ENCODE results near the gene RTN1.

The RTN1 gene, protein sequence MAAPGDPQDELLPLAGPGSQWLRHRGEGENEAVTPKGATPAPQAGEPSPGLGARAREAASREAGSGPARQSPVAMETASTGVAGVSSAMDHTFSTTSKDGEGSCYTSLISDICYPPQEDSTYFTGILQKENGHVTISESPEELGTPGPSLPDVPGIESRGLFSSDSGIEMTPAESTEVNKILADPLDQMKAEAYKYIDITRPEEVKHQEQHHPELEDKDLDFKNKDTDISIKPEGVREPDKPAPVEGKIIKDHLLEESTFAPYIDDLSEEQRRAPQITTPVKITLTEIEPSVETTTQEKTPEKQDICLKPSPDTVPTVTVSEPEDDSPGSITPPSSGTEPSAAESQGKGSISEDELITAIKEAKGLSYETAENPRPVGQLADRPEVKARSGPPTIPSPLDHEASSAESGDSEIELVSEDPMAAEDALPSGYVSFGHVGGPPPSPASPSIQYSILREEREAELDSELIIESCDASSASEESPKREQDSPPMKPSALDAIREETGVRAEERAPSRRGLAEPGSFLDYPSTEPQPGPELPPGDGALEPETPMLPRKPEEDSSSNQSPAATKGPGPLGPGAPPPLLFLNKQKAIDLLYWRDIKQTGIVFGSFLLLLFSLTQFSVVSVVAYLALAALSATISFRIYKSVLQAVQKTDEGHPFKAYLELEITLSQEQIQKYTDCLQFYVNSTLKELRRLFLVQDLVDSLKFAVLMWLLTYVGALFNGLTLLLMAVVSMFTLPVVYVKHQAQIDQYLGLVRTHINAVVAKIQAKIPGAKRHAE

DNA sequence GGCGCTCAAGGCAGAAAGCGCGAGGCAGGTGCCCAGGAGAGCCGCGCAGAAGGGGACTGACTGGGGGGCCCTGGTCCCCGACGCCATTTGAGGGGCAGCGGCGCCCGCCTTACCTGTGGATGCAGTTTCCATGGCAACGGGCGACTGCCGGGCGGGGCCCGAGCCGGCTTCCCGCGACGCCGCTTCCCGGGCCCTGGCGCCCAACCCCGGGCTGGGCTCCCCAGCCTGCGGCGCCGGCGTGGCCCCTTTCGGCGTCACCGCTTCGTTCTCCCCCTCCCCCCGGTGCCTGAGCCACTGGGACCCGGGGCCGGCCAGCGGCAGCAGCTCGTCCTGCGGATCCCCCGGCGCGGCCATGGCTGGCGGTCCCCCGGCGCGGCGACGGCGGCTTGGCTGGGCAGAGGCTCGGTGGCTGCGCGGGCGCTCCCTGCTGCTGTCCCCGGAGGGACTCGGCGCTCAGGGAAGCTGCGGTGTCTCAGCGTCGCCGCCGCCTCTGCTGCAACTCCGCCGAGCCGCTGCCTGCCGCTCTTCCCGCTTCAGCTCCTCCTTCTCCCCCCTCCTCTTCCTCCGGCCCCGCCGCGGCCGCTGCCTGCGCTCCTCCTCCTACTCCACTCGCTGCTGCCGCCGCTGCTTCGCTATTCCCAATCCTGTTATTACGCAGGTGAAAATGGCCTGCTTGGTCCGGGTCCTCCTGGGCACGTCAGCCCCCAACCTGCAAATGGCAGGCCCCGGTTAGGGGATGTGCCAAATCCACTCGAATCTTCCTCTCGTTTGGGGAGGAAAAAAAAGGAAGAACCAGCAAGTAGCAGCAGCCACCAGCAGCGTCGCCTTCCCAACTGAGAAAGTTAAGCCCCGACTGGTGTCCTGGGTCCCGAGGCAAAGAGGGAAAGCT is at the start of gene RTN1:
Gene RTN1 (minus strand): TSS at position 500 of the 889 bp plus-strand sequence. CDS start 146 bp downstream, at position 354.
- peak; percentile 63 for DNase-seq

DNA sequence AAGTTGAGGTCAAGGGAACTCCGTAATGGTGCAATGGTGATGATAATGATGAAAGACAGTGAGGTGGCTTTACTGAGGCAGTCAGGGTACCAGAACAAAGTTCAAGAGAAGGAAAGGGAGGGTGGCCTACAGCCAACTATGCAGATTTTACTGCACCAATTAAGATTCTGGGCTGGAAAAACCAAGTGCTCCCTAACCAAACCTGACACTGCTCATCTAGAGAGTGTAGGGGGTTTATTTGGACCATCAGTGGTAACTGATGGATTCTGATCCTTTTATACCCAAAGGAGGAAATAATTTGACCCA is 49.8 kb upstream of the RTN1 start:
- no peak for DNase-seq

GRCh38 chr14:59919570-59920377 is 49.2 kb upstream of the RTN1 start, which contains the start of gene LRRC9:
Gene LRRC9 (plus strand): TSS chr14:59920144.
- peak; percentile 94 for DNase-seq

- DNase-seq = peak; percentile 45
Observed at GRCh38 chr14:59918824-59919569, 48.4 kb upstream of the RTN1 start.

GRCh38 chr14:59913187-59913586 is 42.6 kb upstream of the RTN1 start:
- DNase-seq = no peak

DNA sequence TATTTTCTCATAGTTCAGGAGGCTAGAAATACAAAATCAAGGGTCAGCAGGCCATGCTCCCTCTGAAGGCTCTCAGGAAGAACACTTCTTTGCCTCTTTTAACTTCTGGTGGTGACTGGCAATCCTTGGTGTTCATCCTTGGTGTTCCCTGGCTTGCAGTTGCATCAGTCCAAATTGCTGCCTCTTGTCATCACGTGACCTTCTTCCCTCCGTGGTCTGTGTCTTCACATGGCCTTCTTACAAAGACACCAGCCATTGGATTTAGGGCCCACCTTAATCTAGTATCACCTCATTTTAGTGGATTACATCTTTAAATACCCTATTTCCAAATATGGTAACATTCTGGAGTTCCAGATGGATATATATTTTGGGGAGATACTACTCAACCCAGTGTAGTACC is 41.9 kb upstream of the RTN1 start:
- DNase-seq = no peak

DNA sequence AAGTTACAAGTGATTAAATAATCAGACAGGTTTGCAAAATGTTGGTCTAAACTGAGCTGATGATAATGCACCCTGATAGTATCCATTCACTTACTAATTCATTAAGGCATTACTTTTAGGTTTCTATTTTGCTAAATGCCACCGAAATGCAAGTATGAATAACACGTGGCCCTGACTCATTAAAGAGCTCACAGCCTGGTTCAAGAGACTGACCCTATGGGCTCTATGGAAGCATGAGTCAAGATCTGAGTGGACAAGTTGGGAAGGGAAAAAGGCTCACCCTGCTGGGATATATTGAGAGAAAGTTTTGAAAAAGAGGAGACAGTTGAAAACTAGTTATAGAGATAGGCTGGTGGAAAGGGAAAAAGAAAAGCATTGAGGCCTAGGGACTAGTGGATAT is 34.6 kb upstream of the RTN1 start:
- DNase-seq = no peak

DNA sequence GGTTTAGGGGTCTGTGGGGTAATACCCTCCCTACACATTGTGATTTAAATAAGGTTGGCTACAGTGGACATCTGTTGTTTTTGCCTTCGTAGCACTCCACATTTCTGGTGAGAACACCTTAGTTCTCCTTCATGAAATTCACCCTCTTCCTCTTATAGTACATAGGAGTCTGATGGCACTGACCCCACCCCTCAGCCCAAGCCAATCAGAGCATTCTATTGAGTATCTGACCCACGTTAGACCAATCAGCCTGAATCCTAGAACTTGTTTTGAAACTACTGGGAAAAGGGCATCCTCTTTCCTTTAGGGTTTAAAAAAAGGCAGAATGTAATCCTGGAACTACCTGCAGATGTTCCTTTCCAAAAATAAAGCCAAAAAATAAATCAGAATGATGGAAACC is 33.6 kb upstream of the RTN1 start:
- DNase-seq = no peak

DNA sequence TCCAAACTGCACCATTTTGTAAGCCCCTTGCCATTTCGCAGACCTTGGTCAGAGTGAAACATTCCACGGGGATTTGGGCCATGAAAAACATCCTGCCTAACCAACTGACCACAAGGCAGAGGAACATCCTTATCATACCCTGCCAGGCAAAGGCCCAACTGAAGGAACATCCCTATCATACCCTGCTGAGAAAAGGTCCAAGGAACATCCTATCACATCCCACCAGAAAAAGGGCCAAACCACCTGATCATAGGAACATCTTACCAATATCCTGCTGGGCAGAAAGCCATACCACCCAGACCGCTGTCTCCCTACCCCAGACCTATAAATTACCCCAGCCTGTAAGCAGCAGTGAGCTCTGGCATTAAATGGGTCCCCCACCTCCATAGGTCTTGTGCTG is 30.0 kb upstream of the RTN1 start:
- no peak for DNase-seq

GRCh38 chr14:59897757-59898383 is 27.3 kb upstream of the RTN1 start:
- DNase-seq = peak; percentile 25

DNA sequence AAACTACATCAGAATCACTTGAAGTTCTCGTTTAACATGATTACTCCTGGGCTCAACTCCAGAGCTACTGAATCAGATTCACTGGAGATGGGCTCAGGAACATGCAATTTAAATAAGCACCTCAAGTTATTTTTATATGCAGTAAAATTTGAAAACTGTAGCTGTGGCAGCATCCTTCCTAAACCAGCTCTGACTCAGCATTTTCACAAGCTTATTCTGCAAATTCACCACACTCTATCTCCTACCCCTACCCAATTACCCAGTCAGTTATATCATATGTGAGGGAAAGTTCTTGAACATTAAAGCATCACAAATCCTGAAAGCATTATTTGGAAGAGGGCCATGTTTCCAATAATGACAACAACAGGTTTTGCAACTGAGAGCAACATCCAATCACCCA is 25.1 kb upstream of the RTN1 start:
- no peak for DNase-seq

- no peak for DNase-seq
Observed at GRCh38 chr14:59890676-59891075, 20.1 kb upstream of the RTN1 start.

DNA sequence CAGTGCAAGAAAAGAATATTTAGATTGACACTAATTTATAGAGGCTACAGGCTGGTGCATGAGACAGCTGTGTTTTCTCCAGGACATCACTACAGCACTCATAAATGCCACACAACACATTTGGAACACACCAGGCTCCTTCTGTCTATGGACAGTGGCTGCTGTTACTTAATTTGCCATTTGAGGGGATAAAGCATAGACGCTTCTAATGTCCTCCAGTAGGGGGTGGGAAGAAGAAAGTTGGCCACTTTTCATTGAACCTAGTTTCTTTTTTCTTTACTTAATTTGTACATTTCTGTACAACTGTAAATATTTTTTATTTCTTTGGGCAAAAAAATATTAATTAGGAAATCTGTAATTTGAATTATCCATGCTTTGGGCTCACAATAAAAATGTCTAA is 12.4 kb upstream of the RTN1 start:
- no peak for DNase-seq

GRCh38 chr14:59871166-59871495 is 555 bp upstream of the RTN1 start:
- DNase-seq = no peak

- no peak for DNase-seq
Observed at GRCh38 chr14:59869381-59870255, 958 bp downstream of the RTN1 start.

DNA sequence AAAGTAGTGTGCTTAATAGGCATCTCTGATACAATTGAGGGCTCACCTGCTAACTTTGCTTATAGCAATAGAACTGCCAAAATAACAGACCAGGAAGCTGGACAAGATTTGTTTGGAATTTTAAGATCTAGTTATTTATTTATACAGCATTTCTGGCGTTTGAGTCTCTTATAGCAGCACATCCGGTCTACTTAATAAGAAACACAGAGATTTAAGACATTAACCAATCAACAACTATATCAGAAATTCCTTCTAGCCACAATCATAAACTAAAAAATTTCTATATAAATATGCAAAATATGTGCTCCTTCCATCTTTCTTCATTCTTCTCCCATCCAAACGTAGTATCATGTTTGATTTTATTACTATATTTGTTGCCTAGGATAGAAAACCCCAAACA is 2.6 kb downstream of the RTN1 start:
- DNase-seq = no peak

- no peak for DNase-seq
Observed at GRCh38 chr14:59863806-59864525, 6.6 kb downstream of the RTN1 start.

DNA sequence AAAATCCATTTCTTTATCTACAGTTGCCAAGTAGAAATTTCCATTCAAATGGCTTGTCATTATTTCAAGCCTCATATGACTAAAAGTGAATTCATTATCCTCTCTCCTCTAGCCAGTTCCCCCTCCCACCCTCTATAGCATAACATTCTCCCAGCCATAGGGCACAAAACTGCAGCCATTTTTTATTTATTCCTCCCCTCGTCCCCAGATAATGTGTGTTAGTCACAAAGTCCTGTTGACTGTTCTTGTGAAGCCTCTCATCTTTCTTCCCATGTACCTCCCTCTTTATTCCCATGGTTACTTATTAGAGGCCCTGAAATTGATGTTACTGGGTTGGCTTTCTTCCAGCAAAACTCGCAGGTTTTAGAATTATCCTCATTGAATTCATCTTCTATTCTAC is 13.2 kb downstream of the RTN1 start:
- no peak for DNase-seq

- no peak for DNase-seq
Observed at GRCh38 chr14:59852350-59852749, 18.2 kb downstream of the RTN1 start.

- DNase-seq = no peak
Observed at GRCh38 chr14:59850458-59850857, 20.1 kb downstream of the RTN1 start.

All from NCI-H524 treated with DMSO at 0.1 percent for 48 hours (cell line).